HG03039 (cell line): Measurements from ENCODE around the gene RCC2.
"Not testable (repeated sequence)": the region's sequence is repeated elsewhere in the genome, so short reads cannot be mapped to it uniquely, and the experiment has no call there.

ENCODE experiments used
- ATAC-seq: cut with Tn5 transposase; IDR thresholded peaks from one replicate; pipeline ENCODE4 v1.9.1; 2021; ENCODE audit warnings: mild to moderate bottlenecking, moderate library complexity; ENCODE audit not compliant: unreplicated experiment

Gene RCC2

DNA sequence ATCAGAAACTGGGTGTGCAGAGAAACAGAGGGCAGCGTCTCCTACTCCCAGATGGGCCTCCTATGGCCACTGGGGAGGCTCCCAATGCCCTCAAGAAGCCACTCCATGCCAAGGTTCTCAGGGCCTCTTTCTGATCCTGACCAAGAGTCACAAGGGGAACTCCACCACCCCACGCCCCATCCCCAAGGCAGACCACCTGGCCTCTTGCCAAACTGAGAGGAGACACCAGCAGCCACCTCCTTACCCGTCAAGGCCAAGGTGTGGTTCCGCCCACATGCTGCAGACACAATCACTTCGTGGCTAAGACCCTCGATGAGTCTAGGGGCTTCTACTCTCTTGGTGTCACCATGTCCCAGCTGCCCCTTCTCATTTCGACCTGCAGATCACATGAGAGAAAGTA lies 17.0 kb downstream of the RCC2 start:
- ATAC-seq = no peak

DNA sequence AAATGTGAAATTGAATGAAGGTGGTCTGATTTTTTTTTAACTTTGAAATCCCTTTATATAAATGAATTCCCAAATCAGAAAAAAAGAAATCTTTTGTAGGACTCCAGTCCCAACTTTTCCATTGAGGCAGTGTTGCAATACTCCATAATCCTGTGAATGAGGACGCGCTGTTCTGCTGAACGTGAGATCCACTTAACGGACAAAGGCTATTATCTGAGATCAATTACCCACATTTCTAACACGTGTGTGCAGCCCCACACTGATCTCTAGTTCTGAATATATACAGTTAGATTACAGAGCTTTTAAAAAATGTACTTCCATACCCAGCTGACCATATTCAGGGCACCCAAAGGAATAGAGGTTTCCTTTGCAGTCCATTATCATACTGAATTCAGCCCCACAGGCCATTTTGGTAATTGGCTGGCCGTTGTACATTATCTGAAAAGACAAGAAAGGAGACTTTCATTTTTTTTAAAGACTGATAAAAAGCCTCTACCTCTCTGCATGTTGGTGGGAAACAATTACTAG lies 19.0 kb downstream of the RCC2 start:
- ATAC-seq = no peak

DNA sequence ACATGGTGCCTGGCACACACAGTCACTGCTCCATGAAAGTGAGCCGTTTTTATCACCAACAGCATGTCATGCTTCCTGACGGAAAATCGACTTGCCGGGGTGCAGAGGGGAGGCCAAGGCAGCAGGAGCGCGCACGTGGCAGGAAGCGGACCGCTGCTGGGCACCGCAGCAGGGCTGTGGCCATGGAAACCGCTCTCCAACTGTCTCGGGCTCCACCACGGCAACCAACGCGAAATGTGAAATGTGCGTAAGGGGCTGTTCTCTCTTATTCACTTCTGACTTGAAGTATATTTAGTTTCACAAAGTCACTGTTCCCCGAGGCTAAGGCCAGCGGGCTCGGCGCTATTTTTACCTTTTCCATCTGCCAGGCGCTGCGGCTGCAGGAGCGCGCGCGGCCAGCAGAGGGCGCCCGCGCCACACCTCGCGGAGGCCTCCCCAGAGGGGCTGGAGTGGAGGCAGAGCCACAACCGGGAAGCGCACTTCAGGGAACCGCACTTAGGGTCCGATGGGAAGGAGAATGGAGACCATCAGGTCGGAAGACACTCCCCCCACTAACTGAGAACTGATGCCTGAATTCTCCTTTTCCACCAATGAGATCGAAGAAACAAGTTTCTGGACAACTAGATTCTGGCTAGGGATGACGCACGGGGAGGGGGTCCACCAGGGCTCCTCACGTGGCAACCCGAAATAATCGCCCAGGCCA lies 19.7 kb downstream of the RCC2 start:
- ATAC-seq = no peak

DNA sequence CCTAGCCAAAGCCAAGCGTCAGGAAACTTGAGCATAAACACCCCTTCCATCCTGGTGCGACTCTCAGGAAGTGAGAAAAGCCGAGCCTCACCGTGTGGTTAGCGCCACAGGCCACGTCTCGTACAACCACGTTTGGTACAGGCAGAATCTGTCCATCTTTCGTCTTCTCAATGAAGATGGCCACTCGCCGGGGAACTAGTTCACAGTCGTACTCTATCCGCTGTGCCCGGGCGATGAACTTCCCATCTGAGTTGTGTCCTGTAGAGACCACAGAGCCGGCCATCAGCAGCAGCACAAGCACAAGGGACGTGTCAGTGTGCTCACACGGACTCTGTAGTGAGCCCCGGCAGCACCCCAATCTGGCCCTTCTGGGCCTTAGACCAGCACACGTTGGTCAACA lies 23.1 kb downstream of the RCC2 start:
- ATAC-seq = no peak

DNA sequence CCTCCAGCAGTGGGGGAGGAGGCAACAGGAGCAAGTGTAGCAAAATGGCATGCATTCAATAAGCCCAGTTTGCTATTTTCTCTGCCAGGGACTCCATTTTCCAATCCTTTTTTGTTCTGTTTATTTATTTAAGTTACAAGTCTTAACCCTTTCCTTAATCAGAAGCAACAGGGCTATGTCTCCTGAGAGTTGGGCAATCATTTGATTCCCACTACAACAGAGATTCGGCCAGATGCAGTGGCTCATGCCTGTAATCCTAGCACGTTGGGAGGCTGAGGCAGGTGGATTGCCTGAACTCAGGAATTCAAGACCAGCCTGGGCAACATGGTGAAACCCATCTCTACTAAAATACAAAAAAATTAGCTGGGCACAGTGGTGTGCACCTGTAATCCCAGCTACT lies 25.5 kb downstream of the RCC2 start:
- no peak for ATAC-seq

DNA sequence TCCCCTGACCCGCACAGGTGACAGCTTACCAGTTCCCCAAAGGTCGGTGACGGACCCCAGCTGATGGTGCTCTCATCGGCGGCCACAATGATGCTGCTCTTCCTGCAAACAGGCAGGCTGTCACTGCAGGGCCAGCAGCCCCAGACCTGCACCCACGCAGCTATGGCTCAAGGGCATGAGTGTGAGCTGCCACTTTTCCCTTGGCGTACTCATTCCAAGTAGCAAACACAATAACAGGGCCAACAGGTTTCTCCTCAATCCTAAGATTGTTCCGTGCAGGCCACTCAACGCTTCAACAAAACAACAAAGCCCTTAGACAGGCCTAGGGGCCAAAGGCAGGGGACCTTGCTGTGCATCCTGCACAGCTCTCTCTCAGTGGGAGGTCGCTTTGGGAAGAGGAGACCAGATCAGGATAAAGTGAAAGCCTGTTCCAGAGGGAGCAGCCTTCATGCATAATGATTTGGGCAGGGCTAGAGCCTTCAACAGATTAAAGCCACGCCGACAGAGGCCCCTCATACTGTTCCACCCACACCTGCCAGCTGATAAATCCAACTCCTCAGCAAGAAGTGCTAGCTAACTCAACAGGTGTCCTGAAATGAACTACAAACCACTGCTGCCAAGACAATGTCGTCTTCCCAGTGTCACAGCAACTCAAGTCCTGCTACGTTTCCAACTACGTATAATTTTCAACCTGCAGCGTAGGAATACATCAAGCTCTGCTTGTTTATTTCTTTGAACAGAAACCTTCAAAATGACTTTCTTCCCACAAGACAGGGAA lies 27.2 kb downstream of the RCC2 start:
- no peak for ATAC-seq

DNA sequence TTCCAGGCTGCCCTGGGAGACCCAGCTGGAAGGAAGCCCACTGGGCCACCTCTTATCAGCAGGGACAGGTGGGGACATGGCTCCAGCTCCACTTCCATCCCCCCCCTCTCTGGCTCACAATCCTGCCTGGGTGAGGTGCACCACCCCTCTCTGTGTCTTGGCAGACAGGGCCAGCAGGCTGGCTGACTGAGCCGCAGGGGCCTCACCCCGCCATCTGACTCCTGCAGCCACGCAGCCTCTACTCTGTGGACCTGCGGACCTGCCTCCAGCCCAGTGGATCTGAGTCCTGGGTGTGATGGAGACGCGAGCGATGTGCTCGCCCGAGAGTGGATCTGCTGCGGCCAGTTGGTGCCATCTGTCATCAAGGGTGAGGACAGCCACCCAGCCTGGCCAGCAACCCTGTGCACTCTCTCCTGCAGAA lies 30.1 kb downstream of the RCC2 start:
- no peak for ATAC-seq

DNA sequence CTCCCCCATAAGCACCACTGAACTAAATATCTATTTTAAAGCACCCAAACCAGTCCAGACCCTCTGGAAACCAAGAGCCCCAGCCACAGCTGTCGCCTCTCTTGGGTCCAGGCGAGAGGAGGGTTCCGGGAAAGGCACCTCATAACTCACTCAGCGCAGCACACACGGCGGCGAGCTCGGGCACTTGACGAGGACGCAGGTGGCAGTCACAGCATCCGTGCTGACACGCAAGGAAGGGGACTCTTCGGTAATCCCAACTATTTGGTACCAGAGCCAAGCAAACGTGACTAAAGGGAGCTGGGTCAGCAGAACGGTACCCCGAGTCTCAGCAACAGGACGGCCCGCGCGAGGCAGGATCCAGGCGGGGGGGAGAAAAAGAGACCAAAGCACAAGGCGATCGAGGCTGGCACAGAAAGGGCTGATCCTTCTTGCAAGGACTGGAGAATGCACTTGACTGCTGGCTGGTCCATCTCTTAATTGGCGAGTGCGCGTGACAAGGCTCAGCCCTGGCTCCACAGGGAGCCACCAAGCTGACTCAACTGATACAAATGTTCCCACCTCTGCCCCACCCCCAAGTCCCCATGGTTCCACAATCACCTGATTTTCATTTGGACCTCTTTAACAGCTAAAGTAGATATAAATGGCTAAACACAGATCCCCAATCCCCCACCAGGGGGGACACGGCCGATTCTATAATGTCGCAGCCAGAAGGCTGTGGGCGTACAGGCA lies 31.5 kb downstream of the RCC2 start:
- ATAC-seq = not testable (repeated sequence)

DNA sequence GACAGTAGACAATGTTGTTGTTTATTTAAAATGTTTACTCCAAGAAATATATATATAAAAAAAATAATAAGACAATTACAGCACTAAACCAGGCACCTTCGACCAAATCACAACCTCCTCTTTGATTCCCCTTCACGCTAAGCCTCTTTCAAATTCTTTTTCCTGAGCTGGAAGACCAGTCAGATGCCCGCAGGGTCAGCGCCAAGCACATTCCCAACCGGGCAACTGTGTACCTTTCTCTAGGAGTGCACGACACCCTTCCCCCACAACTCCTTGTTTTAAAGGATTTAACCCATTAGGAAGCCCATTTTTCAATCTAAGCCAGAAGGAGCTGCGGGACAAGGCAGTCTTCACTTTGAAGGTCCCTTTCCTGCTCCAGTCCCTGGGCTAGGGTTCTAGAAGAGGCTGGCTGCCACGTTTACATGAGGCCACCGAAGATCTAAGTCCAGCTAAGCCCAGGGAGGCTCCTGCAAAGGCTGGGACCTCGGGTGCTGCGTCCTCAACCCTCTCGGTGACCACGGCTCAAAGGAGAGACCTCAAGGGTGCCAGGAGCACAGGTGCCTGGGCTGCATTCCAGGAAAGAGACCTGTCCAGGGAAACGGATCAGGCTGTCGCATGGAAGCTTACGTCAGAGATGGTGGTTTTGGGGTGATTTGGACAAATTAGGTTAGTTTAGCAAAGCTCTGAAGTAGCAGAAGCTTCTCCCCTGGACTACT lies 32.6 kb downstream of the RCC2 start:
- ATAC-seq = not testable (repeated sequence)

DNA sequence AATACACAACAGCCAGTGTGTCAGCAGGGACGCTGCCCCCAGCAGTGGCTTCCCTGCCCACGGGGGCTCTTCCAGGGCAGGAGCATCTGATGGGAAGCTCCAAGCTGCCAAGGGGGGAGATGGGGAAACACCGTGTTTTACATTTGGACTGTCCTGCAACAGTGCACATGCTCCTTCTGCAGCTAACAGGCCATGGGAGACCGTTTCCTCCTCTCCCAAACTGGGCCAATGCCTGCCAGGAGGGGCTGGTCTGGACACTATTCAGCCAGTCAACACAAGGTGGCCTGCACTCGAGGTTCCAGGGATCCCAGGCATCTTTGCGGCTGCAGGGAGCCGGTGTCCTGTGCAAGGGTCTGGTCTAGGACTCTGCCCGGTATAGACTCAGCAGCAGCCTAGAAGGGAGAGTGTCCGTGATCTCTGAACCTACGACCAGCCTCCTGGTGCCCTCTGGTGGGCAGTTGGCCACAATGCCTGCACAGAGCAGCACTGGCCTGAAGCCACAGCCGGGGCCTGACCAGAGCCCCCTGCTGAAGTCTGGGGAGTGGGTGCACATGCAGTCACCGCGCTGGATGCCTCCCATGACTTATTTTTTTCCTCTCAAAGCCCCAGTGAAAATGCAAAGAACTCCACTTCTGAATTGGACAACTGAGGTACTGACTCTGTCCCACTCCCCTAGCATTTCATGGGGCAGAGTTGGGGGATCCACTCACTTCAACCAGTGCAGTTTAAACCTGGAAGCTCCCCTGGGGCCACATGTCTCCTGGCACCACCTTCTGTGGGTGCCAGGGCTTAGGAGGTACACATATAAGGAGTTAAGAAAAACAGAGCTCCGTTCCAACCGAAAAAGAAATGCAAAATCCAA lies 33.3 kb downstream of the RCC2 start:
- ATAC-seq = no peak

DNA sequence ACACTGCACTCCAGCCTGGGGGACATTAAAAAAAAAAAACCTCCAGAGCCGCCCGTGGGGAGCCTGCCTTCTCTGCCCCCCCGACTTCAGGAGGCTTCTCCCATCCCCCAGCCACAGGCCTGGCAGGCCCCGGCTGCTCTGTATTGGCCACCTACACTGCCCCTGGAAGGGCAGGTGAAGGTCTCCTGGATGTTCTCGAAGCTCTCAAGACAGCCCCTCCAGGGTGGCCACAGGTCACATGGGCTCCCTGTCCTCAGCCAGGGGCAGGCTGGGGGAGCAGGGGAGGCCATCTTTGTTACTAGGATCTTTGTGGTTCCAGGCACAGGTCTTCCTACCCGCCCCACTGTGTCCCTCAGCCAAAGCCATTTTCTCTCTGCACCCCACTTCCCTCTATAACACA lies 34.7 kb downstream of the RCC2 start:
- ATAC-seq = no peak

DNA sequence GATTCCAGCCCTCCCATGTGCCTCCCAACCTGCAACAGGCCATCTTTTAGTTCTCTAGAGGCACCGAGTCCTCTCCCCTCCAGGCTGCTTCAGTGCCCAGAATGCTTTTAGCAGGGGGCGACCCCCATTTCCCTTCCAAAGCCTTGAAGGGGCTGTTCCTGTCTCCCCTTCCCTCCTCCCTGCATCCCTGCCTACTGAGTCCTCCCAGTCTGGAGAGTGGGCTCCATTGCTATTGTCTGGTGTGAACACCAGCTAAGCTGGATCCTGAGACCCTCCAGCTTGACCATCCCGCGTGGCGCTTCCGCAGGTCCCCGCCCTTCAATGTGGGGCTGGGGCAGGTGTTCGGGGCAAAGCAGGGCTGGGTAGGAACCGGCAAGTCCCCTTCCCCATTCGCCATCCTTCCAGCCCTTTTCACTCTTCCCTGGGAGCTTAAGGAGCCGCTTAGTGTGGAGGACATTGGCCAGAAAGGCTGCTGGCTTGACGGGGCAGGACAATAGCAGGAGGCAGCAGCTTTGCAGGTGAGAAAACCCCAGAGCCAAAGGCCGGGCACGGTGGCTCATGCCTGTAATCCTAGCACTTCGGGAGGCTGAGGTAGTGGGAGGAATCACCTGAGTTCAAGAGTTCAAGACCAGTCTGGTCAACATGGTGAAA lies 35.3 kb downstream of the RCC2 start:
- ATAC-seq = no peak

DNA sequence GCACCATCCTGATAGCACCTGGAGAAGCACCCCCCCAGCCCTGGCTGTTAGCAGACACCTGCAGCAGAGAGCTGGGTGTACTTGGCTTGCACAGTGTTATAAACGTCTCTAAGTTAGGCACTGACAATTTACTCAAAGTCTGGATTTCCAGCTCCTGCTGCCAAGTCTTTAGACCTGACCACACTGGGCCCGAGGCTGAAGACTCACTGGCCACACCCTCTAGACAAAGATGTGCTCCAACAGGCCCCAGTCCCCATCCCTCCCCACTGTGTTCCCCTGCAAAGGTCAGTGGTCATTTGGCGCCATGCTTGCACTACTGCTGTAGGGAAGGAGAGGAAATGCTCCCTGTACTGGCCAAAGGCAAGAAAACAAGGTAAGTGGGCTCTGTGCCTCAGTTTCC lies 36.4 kb downstream of the RCC2 start:
- no peak for ATAC-seq

DNA sequence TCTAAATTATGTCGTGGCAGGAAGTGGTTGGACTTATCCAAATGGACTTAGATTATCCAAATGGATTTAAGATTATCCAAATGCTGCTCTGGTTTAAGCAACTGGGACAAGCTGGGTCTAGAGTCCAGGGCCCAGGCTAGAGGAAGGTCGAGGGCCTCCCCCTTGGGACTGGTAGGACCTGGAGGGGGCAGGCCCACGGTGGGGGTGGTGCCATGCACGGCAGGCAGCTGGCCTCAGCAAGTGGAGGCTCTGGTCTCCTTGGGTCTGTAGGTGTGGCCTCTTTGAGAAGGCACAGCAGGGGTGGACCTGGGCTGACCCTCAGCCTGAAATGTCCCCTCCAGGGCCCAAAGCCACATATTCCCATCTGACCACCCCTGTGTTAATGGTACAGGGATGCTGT lies 37.6 kb downstream of the RCC2 start:
- ATAC-seq = no peak

DNA sequence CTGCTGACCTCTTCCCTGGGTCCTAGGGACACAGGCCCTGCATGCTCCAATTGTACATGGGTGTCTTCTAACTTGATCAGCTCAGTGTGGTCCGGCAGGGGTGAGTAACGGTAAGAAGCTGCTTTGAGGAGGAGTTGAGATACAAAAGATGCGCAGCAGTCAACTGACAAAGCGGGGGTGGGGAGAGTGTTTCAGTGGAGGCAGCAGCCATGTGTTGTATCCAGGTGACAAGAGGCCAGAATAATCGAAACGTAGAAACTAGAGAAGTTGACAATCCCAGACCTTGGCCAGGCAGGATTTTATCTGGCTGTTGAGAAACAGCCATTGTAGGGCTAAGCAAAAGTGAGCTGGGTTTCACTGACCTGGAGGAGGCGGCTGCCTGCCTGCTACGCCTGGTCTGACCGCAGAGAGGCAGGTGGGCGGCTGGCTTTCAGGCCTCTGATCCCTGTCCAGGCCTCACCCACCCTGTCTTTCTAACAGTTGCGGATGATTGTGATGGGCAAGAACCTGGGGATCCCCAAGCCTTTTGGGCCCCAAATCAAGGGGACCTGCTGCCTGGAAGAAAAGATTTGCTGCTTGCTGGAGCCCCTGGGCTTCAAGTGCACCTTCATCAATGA lies 38.6 kb downstream of the RCC2 start:
- no peak for ATAC-seq

DNA sequence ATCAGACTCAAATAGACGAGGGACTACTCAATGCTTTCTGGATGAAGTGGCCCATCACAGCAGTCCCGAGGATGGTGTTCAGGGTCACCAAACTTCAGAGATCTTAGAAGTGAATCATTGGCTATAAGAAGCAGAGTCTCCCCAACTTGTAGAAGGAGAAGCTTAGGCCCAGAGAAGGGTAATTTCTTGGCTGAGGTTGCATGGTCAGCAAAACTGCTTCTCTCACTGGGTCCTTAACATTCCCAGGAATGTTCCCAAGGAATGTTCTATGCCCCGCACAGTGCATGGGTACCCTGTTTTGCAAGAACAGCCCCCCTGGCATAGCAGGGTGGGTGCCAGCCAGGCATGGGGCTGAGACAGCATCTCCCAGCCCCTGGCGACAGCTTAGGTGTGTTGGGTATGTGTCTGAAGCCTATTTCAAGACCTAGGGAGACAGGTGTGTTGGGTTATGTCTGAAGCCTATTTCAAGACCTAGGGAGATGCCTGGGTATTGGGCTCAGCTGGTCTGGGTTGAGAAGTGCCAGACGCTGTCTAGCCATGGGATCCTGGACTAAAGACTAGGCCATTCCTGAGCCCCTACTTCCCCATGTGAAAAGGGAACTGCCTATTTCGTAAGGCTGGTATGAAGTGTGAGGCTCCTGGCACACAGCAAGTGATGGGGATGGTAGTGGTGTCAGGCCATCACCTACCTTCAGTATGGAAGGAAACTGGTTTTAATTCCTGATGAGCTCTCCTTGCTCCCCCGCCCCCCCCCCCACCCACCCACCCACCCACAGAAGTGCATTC lies 41.4 kb downstream of the RCC2 start:
- no peak for ATAC-seq

DNA sequence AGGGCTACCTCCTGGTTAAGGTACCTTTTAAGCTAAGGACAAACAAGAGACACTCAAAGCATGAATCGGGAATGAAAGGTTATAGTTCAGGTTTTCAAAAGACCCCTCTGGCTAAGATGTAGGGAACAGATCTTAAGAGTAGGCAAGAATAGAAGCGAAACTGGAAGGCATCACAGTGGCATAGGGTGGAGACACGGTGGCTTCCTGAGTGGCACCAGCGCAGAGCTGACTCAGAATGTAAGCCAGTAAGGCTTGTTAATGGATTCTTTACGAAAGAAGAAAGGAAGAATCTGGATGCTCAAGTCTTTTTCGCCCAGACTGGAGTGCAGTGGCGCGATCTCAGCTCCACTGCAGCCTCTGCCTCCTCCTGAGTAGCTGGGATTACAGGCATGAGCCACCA lies 46.2 kb downstream of the RCC2 start:
- ATAC-seq = no peak

DNA sequence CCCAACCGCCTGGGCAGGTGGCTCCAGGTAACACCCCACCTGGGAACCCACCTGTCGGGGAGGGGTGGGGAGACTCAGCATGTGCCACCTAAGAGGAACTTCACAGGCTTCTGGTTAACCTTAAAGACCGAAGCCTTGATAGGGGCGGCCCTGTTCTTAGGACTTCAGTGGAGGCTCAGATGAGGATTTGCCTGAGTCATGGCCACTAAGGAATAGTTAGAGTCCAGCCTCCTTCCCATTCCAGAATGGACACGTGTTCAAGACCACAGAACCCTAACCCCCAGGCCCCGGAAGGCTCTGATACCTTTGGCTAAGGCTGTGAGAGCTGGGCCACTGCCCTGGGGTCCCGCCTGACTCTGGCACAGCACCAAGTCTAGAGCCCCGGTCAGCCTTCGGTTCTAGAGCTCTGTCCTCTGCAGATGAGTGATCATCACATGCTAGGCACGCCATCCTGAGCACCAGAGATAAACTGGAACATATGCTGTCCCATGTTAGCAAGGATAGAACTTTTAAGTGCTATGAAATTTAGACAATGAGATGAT lies 47.2 kb downstream of the RCC2 start:
- ATAC-seq = no peak
